ENCODE results near the gene ANGEL2.
"Not testable (repeated sequence)": the region's sequence is repeated elsewhere in the genome, so short reads cannot be mapped to it uniquely, and the experiment has no call there.

Gene ANGEL2, protein sequence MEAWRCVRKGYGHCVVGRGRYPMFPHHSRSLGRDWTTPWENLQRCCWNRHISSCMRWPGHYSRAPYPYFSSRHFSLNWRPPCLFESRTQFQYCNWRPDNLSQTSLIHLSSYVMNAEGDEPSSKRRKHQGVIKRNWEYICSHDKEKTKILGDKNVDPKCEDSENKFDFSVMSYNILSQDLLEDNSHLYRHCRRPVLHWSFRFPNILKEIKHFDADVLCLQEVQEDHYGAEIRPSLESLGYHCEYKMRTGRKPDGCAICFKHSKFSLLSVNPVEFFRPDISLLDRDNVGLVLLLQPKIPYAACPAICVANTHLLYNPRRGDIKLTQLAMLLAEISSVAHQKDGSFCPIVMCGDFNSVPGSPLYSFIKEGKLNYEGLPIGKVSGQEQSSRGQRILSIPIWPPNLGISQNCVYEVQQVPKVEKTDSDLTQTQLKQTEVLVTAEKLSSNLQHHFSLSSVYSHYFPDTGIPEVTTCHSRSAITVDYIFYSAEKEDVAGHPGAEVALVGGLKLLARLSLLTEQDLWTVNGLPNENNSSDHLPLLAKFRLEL

GRCh38 chr1:213015099-213016050 is at the start of gene ANGEL2:
Gene ANGEL2, minus strand, starts transcription at chr1:213015867. Its CDS starts 196 bp downstream, at chr1:213015671.
- DNase-seq (ENCODE audit: low read depth) = peak; percentile 97

DNA sequence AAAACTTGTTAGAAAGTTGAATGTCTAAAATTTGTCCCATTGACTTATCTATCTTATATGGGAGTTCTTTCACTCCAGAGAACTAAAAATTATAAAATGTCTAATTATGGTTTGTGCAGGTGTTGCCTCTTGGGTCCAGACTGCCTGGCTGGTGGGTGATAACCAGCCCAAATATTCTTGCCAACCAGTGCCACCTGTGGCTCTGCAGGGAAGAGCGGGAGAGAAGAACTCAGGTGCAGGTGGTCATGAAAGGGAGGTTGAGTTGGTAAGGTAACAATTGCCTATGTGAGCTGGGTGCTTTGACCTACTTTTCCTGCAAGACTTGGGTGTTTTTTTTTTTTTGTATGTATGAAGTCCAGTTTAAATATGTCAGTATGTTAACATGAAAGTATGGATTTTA is 45.6 kb upstream of the ANGEL2 start:
- DNase-seq (ENCODE audit: low read depth) = no peak

GRCh38 chr1:213060836-213061235 is 45.2 kb upstream of the ANGEL2 start:
- no peak for DNase-seq (ENCODE audit: low read depth)

DNA sequence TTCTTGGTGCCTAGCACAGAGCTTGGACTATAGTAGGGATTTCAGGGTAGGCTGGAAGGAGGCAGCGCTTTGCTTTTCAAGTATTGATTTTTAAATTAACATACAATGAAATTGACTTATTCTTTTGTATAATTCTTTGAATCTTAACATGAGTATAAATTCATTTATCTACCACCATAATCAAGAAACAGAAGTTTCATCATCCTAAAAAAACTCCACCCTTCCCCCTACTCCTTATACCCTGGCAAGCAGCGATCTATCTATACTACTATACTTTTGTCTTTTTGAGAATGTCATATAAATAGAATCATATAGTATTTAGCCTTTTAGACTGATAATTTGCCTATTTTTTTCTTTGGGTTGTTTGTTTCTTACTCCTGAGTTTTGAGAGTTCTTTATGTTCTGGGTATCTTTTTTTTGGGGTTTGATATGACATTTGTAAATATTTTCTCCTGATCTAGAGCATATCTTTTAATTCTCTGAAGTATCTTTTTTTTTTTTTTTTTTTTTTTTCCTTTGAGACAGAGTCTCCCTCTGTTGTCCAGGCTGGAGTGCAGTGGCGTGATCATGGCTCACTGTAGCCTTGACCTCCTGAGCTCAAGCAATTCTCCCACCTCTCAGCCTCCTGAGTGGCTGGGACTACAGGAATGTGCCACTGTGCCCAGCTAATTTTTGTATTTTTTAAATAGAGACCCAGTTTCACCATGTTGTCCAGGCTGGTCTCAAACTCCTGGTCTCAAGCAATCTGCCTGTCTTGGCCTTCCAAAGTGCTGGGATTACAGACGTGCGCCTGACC is 41.8 kb upstream of the ANGEL2 start:
- no peak for DNase-seq (ENCODE audit: low read depth)

DNA sequence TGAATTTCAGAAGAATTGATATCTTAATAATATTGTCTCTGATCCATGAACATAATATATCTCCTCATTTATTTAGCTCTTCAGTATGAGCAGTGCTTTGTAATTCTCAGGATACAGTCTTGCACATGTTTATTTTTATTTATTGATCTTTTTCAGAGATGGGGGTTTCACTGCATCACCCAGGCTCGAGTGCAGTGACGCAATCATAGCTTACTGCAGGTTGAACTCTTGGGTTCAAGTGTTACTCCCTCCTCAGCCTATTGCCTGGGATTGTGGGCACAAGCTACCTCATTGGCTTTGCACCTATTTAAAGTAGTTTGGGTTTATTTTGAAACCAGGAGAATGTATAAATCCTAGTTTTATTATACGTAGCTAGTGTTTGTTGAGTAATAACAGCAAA is 40.1 kb upstream of the ANGEL2 start:
- no peak for DNase-seq (ENCODE audit: low read depth)

DNA sequence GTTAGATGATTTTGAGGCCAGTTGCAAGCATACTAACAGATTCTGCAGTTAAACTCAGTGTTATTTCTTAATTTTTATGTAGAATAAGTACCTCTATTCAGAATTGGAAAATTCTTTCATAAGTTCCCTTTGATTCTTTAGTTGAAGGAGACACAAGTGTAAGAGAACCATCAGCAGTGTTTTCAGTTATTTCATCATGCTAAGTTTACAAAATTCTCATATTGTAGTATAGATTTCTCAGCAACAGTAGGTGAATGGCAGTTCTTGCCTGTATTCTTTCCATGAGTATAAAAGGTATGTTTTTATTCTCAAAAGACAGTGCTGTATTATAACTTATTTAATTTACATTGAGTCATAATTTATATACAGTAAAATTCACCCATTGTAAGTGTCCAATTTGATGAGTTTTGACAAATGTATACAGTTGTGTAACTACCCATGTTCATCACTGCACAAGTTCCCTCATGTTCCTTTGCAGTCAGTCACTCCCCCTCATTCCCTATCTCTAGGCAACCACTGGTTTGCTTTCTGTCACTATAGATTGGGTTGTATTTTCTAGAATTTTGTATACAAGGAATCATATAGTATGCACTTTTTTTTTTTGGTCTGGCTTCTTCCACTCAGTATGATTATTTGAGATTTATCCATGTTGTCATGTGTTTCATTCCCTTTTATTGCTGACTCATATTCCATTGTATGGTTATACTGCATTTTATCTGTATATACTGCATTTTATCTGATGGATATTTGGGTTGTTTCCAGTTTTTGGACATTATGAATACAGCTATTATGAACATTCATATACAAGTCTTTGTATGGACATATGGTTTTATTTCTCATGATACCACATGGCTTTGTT is 39.3 kb upstream of the ANGEL2 start:
- no peak for DNase-seq (ENCODE audit: low read depth)

DNA sequence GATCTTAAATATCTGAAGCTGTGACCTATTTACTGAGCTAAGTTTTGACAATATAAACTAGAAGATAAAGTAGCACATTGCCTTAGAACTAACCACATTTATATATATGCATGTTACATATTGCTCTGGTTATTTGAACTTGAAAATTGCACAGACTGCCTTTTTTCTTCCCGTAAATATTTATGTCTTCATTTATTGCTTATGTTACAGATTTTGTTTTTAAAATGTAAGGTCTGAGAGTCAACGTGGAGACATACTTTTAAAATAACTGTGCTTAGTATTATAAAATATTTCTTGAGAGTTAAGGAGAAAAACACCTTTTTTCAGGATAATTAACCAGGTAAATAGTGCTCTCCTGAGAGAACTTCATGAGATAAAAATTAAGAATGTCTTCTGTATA is 38.5 kb upstream of the ANGEL2 start:
- no peak for DNase-seq (ENCODE audit: low read depth)

GRCh38 chr1:213053455-213053854 is 37.8 kb upstream of the ANGEL2 start:
- DNase-seq (ENCODE audit: low read depth) = no peak

DNA sequence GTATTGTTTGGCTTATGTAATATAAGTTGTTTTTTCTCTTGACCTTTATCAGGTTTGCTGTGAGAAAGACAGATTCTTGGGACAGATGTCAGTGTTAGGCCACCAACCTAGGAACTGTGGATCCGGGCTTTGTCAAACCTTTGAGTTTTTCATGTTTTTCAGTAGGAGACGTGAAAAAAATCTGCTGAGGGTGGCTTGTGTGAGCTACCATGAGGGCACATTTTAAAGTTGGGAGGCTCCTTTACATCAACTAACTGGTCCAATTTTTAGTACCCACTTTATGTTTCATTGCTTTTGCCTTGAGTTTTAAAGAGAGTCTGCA is 36.2 kb upstream of the ANGEL2 start:
- DNase-seq (ENCODE audit: low read depth) = no peak

DNA sequence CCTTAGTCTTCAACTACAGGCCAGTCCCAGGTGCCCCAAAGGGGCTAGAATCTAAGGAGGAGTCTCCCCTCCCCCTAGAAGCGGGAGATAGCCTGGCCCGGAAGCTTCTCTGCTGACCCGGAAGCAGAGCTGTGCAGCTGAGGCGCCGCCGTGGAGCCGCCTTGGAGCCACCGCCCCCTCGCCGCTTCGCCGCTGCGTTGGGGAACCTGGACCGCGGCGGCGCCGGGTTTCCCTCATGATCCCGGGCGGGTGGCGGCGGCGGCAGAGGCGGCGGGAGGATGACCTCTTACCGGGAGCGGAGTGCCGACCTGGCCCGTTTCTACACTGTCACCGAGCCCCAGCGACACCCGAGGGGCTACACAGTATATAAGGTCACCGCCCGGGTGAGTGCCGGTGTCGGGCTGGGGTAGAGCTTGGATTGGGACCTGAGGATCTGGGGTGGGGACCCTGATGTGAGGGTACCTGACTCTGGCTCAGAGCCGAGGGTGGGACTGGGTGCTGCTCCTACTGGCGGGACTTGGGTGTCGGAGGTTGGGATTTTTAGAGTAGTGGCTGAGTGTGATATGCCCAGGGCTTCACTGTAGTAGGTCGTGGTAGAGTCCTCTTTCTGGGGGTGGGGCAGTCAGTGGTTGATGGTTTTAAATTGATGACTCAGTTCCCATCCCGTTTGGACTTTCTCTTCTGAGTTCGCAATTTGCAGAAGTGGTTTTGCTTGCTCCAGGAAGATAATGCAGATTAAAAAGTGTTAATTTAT is 35.6 kb upstream of the ANGEL2 start, which contains the start of gene RPS6KC1:
Gene RPS6KC1 (plus strand): TSS at position 115 of the 754 bp plus-strand sequence. CDS start 164 bp downstream, at position 279.
- peak; percentile 85 for DNase-seq (ENCODE audit: low read depth)

GRCh38 chr1:213050745-213051126 is 35.1 kb upstream of the ANGEL2 start:
- no peak for DNase-seq (ENCODE audit: low read depth)

DNA sequence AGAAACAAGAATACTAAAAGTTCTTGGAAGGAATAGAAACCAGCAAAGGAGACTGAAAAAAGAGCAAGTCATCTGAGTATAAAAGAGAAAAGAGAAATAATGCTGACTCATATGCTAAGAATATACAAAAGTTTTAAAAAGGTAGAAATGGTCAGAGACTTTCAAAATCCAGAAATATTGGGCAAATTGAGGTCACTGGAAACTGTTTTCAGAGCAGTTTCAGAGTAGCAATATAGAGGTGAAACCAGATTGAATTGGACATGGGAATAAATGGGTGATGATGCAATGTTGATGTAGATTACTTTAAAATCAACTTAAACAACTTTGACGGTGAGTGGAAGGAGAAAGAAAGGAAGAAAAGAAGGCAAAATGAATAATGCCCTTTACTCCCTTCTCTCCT is 33.6 kb upstream of the ANGEL2 start:
- no peak for DNase-seq (ENCODE audit: low read depth)

DNA sequence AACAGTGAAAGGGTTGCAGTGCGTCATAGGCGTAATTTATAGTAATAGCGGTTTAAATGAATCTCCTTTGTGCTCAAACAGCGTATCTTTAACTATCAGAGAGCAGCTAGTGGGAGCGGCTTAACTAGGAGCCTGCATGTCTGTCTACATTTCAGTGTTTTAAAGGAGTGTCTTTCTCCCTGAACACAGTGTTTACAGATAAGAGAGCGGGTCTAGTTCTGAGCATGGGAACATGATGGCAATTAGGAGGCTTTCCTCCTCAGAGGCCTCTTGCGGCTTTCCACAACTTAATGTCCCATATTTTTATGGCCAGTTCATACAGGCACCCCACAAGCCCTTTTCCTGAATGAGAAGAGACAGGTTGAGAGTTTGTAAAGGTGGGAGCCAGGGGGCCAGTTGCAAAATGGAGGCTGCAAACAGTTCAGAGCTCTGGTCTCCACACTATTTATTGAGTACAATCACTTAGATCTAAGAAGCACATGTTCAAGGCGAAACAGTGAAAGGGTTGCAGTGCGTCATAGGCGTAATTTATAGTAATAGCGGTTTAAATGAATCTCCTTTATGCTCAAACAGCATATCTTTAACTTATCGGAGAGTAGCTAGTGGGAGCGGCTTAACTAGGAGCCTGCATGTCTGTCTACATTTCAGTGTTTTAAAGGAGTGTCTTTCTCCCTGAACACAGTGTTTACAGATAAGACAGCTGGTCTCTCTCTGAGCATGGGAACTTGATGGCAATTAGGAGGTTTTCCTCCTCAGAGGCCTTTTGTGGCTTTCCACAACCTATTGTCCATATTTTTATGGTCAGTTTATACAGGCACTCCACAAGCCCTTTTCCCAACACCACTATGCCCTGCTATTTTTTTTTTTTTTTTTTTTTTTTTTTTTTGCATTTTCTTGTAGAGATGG is 29.9 kb upstream of the ANGEL2 start:
- not testable (repeated sequence) for DNase-seq (ENCODE audit: low read depth)

DNA sequence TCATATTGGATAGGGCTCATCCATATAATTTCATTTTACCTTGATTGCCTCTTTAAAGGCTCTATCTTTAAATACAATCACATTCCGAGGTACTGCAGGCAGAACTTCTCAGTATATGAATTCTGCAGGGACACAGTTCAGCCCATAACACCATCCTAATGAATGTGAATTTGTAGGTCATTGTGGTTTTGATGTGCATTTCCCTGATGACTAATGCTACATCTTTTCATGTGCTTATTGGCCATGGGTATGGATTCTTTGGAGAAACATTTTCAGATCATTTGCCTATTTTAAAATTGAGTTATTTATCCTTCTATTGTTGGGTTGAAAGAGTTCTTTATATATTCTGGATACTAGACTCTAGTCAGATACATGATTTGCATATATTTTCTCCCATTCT is 25.8 kb upstream of the ANGEL2 start:
- DNase-seq (ENCODE audit: low read depth) = peak; percentile 68

DNA sequence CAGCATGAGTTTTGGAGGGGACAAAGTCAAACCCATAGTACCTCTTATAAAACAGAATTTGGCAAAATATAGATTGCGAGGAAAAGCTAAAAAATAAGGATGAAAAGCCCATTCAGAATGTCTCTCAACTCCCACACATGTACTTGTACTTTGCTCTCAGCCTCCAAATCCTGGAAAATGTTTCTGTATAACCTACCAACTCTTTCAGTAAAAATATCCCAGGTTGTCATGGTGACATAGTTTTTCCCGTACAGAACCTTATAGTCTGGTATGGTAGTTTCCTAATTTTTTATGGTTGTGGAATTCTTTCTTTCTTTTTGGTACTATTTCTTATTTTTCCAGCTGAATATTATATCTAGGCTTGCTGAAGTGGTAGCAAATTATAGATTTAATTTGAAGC is 19.9 kb upstream of the ANGEL2 start:
- DNase-seq (ENCODE audit: low read depth) = no peak

GRCh38 chr1:213034713-213035112 is 19.0 kb upstream of the ANGEL2 start:
- DNase-seq (ENCODE audit: low read depth) = no peak

DNA sequence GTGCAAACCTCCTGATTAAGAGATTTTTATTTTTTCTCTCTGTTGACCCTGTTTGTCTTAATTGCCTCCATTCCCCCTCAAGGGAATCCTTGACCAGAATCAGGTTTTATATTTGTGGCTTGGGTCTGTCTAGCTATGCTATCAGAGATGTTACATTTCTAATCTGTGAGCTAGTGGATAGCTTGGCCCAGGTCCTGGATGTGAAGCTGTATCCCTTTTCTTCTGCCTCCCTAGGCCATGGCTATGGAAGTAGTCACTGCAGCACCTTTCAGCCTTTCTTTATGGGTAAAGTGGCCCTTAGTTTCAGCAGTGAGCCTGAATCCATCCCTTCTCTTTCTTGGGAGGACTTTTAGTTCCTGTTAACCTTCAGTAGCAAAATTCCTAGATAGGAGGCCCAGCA is 17.0 kb upstream of the ANGEL2 start:
- no peak for DNase-seq (ENCODE audit: low read depth)

DNA sequence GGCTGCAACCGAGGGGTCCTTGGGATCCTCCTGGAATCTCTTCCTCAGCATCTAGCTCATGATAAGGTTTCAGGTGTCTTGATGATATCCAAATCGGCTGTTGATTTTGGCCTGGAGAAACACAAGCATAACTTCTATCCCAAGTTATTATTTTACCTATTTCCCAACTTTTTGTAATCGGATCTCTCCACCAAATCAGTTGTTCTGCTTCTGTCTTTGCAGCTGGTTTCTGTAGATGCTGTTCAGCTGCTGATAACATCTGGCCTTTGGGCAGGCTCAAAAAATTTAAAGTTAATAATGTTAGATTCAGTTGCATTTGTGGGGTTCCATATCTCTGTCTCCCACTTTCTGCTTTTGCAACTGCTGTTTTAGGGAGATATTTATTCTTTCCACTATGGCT is 11.4 kb upstream of the ANGEL2 start:
- DNase-seq (ENCODE audit: low read depth) = not testable (repeated sequence)

GRCh38 chr1:213020016-213020415 is 4.3 kb upstream of the ANGEL2 start:
- no peak for DNase-seq (ENCODE audit: low read depth)

Measured in EH (cell line).